GM13977 (cell line): Measurements from ENCODE around the gene GSE1.

Source experiments
- DNase-seq: peaks from one replicate; pipeline ENCODE4 v3.0.0; 2012; ENCODE audit warnings: low spot score
- in situ Hi-C: fragments of 300-500 bp; cut with MboI; formaldehyde crosslinking; loops from one replicate; pipeline ENCODE4 v1.12.0; 2022; ENCODE audit warnings: low sequenced_read_pairs, low pct_unique_long_range_greater_than_20kb, mixed read lengths, inconsistent platforms; ENCODE audit not compliant: unreplicated experiment
- TF ChIP-seq, protein P1 (sequence below): IDR thresholded peaks from 2 replicates; pipeline ENCODE4 v1.5.1; 2012; ENCODE audit warnings: mild to moderate bottlenecking, control low read depth; ENCODE audit not compliant: insufficient read depth; ENCODE audit errors: extremely low read depth, missing control alignments

The GSE1 gene

DNA sequence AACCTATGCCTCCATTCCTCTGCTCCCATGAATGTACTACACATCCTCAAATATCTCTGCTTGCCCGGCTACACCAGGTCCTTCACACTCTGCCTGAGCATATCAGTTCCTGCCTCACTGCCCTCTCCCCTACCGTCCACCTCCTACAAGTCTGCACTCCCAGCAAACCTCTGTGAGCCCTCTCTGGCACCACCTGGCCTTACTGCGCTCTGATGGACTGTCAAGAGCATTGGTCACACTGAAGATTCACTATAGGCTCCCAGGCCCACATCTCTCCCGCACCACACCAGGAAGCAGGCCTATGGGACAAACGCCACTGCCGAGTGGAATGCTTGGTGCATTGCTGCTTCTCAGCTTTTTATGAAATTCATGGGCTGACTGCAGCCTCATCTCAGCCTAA is 66.7 kb downstream of the GSE1 start:
- in situ Hi-C loops, result no loop called here
- TF ChIP-seq, protein P1, sequence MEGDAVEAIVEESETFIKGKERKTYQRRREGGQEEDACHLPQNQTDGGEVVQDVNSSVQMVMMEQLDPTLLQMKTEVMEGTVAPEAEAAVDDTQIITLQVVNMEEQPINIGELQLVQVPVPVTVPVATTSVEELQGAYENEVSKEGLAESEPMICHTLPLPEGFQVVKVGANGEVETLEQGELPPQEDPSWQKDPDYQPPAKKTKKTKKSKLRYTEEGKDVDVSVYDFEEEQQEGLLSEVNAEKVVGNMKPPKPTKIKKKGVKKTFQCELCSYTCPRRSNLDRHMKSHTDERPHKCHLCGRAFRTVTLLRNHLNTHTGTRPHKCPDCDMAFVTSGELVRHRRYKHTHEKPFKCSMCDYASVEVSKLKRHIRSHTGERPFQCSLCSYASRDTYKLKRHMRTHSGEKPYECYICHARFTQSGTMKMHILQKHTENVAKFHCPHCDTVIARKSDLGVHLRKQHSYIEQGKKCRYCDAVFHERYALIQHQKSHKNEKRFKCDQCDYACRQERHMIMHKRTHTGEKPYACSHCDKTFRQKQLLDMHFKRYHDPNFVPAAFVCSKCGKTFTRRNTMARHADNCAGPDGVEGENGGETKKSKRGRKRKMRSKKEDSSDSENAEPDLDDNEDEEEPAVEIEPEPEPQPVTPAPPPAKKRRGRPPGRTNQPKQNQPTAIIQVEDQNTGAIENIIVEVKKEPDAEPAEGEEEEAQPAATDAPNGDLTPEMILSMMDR, result no peak
- no peak for DNase-seq

DNA sequence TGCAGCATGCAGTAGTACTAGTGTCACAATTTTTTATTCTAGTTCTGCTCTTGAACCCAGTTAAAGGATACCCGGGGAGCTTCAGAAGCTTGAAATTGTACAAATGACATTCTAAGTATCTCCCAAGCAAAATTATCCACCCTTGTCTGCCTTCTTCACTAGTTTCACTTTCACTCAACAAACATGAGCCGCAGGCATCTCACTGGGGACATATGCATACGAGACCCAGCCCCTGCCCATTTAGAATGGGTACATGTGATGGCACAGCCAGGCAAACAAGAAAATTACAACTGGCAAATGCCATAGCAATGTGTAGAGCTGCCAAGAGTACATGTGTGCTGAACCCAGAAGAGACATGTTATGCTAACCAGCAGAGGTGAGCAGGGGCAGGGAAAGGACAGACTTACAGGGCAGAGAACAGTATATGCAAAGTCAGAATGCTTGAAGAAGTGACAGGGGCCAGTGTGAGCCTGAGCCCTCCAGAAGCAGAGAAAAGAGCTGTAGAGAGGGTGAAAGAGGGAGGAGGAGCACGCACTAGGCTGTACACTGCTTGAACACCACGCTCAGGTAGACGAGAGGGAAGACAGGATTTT is 67.3 kb downstream of the GSE1 start:
- DNase-seq, result no peak
- in situ Hi-C loops, result no loop called here

DNA sequence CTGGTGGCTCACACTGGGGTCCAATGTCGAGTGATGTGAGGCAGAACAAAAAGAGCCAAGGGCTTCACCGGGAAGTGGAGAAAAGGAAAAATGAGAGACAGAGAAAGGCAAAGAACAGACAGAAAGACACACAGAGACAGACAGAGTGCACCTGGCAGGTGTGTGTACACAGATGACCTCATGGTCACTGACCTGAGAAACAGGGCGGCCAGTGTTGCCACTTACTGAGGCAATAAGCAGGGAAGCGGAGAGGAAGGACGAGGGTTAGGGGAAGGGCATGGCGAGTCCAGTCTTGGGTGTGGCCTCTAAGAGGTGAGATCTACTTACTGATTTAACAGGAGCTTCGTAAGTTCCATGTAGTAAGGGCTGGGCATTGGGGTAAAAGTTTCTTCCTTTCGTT is 68.1 kb downstream of the GSE1 start:
- no peak for DNase-seq
- in situ Hi-C loops, result no loop called here
- TF ChIP-seq, protein P1, result no peak

More for the DNA sequence above, 67.3 kb downstream of the GSE1 start:
- TF ChIP-seq, protein P1, result no peak

DNA sequence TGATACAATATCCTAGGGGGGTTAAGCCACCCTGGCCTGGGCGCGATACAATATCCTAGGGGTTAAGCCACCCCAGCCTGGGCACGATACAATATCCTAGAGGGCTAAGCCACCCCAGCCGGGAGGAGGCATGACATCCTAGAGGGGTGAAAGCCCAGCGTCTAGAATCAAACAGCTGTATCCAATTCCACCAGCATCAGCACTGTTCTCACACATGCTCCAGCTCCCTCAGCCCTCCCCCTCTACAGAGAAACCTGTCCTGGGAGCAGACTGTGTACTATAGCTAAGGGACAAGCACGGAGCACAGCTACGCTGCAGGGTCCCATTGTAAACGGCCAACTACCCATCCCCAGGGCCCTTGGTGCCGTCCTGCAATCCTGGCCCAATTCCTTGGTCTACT is 69.4 kb downstream of the GSE1 start:
- no peak for DNase-seq
- in situ Hi-C loops, result no loop called here
- TF ChIP-seq, protein P1, result no peak

DNA sequence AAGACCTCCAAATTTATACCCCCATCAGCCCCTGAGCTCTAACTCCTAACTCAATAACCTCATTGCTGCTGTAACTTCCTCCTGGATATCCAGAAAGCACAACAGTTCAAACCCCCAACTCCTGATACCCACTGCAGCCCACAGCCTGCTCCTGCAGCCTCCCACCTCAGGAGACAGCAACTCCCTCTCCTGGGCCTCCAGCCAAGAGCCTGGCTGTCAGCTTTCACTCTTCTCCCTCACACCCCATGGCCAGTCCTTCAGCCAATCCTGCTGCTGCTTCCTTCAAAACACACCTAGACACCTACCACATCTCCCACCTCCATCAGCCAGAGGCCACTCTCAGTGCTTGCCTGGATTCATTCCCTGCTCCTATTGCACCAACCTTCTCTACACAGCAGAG is 70.2 kb downstream of the GSE1 start:
- TF ChIP-seq, protein P1, result no peak
- DNase-seq, result no peak
- in situ Hi-C loops, result no loop called here

DNA sequence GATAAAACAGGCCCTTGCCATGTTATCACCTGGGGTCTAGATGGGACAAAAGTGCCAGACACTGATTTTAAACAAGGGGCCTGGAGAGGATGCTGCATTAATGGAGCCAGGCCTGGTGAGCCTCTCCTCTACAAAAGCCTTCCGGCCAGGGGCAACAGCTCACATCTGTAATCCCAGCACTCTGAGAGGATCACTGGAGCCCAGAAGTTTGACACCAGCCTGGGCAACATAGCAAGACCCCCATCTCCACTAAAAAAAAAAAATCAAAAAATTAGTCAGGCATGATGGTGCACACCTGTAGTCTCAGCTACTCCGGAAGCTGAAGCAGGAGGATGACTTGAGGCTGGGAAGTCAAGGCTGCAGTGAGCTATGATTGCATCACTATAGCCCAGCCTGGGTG is 72.1 kb downstream of the GSE1 start:
- DNase-seq, result no peak
- in situ Hi-C loops, result no loop called here
- TF ChIP-seq, protein P1, result no peak
